GM18499 (cell line): Measurements from ENCODE around the gene TALDO1.

Experiments used
- ATAC-seq: cut with Tn5 transposase; IDR thresholded peaks from one replicate; pipeline ENCODE4 v1.9.1; 2021; ENCODE audit warnings: moderate number of reproducible peaks; ENCODE audit not compliant: insufficient read depth, unreplicated experiment

Gene TALDO1

DNA sequence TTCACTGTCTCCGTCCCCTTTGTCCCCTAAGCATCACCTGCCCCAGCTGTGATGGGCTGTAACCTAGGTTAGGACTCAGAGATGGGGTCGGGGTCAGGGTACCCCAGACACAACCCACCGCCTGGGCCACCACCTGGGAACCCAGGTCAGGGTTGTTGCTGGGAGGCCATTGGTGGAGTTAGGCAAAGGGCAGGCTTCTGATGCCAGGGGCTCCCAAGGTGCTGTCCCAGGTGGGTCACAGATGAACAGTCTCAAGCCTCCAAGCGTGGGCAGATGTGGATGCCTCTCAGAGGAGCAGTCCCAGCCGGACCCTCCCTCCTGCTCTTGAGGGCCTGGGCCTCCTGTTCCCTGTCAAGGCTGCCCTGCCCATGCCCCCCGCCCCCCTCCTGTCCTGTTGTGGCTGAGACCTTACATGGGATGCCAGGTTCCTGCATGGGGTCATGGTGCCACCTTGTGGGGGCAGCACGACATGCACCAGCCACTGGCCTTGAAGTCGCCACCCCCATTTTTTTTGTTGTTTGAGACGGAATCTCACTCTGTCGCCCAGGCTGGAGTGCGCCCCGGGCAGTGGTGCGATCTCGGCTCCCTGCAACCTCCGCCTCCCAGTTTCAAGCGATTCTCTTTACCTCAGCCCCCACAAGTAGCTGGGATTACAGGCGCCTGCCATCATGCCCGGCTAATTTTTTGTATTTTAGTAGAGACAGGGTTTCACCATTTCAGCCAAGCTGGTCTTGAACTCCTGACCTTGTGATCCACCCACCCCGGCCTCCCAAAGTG lies 17.9 kb downstream of the TALDO1 start:
- no peak for ATAC-seq

DNA sequence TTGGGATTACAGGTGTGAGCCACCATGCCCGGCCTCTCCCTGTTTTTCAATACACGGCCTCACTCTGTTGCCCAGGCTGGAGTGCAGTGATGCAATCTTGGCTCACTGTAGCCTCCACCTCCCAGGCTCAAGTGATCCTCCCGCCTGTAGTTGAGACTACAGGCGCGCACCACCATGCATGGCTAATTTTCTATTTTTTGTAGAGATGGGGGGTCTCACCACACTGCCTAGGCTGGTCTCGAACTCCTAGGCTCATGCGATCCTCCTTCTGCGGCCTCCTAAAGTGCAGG lies 18.5 kb downstream of the TALDO1 start:
- ATAC-seq, result no peak

DNA sequence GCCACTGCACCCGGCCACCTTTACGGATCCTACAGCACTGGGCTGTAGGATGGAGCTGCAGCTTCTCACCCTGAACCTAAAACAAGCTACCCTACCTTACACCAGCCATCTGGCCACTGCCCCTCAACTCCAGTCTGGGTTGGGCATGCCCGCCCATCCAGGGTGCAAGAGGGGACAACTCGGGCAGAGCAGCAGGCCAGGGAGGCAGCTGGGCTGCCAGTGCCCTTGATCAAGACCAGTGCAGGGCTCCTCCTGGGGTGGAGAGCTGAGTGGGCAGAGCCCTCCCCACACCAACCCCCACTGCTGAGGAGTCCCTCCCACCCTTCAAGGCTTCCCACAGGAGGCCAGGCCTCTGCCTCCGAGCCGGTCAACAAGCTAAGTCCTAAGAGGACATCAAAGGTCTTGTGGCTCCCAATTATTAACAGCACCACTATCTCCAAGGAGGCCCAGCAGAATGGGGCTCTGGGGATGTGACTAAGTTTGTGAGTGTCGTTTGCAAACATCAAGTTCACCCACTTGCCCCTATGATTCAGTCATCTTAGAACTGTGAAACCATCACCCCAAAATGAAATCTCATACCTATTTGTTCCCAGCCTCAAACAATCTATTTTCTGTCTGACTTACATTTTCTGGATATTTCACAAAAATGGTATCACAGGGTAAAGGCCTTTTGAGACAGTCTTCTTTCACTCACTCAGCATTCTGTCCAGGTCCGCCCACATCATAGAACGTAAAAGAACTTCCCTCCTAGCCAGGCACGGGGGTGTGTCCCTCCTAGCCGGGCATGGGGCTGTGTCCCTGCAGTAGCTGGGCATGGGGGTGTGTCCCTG lies 19.1 kb downstream of the TALDO1 start:
- ATAC-seq, result no peak

DNA sequence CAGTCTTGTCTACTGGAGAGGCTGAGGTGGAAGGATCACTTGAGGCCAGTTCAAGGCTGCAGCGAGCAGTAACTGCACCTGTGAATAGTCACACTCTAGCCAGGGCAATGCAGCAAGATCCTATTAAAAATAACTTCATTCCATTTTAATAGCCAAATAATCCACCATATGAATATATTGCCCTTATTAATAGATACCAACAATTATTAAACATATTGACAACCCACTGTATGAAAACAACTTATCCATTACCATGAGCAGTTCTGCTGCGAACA lies 19.6 kb downstream of the TALDO1 start:
- ATAC-seq, result no peak

DNA sequence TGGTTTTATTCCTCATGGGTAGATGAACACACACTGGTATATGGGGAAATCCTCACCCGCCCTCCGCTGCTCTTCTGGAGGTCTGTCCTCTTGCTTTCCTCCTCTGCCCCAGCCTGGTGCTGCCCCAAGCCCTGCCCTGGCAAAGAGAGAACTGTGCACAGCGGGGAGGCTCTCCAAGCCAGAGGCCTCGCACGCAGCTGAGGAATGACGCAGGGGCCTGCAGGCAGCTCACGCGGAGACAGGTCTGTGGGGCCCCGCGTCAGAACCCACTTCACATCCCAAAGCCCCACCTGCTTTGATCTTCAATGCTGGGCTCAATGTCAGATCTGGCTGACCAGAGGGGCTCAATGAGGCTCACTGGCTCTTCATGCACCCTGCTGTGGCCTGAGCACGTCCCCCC lies 20.0 kb downstream of the TALDO1 start:
- ATAC-seq, result no peak

DNA sequence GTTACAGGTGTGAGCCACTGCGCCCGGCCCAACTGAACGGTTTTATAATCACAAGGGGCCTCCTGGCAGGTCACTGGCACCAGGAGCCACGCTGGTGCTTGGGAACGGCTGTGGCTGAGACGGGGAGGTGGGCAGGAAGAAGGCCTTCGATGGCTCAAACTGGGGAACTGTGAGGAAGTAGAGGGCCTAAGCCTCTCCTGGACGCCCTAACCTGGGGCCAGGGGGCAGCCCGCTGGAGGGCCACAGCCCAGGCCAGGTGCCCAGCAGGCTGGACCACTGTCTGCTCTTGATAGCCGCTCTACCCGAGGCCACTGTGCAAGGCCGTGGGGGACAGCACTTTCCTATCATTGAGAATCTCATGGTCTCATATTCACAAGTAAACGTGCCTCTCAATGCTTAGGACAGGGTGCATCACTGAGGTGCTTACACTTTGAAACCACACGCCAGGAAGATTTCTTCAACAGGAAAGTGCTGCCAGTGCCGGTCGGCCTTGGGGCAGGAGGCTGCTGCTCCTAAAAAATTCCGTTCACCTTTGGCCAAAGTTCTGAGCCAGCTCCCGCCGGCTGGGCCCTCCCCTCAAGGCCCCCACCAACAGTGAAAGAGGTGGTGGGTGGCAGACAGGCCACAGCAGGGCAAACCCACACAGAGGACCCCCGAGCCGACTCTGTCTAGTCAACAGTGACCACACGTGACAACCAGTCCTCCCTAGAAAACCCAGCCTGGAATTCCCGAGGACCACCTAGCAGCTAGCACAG lies 22.8 kb downstream of the TALDO1 start:
- no peak for ATAC-seq

DNA sequence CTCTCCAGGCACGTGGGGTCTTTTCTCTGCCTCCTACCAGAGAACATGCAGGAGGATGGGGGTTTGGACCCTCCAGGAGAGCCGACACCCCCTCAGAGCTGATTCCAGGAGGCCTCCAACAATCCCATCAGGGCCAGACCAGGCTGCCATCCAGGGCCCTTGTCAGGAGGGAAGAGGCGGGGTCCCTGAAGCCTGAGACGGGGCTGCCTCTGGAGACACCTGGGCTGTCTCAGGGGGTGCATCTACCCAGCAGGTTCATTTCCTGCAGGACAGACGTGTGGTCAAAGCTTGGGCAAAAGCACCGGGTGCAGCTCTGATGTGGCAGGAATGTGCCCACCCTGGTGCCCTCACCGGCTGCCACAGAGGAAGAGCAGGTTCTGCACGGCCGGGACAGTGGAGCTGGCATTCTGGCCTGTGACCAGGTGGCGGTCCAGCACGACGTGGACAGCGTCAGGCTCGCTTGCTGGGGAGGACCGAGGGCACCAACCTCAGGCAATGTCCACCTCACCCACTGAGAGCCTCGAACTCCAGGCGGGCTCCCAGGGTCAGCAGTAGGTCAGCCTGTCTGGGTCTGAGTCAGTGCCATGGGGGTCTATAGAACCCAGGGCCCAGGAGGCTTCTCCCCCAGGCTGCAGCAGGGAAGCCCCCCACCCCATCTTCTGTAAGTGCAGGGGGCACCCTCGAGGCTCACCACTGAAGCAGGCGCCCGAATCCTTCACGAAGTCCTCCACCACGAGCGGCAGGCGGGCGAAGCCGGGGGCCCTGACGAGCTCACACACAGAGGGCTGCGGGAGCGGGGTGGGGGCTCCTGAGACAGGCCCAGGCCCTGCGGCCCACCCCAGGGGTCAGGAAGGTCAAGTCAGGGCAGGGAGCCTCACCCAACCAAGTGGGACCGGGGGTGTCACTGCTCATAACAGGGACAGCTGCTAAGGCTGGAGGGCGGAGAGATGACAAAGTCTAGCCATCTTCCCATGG lies 23.7 kb downstream of the TALDO1 start:
- no peak for ATAC-seq

DNA sequence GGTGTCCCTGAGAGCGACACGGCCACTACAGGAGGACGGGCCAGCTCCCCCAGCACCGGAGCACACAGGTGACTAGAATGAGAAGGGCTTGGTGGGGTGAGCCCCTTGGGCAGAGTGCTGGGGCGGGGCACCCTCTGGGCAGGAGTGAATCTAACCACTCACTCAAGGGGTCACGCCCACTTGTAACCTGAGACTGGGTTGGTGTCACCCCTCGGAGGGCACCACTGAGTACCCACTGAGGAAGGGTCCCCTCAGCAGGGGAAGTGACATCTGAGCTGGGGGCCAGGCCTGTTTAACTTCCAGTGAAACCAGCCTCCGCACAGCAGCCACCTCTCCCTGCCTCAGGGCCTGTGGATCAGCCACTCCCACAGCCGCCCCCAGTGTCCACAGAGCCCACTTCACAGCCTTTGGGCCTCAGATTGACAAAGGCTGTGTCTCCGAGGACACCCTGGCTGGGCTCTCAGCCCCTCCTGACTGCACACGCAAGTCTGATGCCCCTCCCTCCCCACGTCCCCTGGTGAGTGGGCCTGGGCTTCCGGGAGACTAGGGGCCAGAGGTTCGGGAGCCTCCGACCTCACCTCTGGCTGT lies 24.4 kb downstream of the TALDO1 start:
- ATAC-seq, result no peak

DNA sequence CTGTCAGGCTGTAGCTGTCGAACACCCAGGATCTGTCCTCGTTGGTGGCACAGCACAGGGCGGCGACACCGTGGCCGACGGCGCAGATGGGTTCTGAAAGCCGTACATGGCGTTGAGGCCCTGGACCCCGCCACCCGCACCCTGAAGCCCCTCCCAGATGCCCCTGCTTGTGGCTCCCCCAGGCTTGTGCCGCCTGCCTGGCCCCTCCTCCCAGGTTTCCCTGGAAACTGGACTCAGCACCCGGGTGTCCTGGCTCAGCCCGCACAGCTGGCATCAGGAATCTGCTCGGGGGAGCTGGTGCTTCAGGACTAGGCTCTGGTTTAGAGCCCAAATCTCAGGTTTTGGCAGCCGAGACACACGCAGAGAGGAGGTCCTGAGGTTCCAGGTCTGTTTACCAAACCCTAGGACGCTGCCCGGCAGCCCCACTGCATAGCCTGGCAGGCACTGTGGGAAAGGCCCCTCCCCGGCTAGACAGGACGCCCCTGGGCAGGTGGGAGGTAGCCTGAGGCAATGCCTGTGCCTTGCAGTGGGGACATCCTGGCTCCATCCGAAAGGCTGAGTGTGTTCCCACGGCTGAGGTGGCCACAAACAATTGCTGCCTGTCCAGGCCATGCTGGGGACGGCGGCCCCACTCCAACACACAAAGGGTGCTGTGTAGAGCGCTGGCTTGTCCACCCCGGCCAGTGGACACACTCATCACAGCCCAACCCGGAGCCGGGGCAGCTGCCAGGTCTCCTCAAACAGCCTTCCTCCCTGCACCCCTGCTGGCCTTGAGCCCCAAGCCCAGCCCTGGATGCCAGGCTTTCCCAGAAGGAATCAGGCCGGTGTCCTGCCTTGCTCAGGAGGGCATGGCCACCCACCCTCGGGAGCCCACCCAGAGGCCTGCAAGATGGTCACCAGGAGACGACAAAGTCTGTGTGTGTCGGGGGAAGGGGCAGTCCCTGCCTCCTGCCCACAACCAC lies 25.4 kb downstream of the TALDO1 start:
- ATAC-seq, result no peak

DNA sequence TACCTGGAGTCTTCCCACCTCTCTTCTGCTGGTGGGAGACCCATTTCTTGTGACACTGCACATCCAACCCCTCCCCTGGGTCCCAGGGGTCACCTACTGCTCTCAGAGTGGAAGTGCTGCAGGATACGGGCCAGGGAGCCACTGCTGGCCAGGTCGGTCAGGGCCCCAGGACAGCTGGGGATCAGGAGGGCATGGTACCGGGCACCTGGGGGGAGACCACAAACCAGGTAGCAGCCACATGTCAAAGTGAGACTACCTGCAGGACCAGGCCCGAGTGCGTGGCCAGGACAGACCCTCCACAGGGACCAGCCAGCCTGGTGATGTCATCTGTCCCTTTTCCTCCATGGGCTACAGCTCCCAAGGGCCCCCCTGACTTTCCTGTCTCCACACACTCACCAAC lies 26.2 kb downstream of the TALDO1 start:
- ATAC-seq, result no peak

DNA sequence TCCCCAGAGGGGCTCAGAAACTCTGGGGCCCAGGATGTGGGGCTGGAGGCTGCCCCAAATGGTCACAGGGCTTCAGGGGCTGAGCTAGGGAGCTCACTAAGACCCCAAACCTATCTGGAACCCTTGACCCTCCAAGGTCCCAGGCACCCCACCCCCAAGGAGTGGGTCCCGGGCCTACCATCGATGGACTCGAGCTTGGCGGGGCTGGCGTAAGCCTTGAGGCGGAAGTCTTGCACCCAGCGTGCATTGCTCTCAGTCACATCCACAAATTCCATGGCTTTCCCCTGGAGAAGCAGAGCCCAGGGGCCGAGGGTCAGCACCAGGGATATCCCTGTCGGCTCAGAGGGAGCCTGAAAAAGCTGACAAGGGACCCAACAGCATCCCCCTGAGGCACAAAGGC lies 26.6 kb downstream of the TALDO1 start:
- ATAC-seq, result no peak

DNA sequence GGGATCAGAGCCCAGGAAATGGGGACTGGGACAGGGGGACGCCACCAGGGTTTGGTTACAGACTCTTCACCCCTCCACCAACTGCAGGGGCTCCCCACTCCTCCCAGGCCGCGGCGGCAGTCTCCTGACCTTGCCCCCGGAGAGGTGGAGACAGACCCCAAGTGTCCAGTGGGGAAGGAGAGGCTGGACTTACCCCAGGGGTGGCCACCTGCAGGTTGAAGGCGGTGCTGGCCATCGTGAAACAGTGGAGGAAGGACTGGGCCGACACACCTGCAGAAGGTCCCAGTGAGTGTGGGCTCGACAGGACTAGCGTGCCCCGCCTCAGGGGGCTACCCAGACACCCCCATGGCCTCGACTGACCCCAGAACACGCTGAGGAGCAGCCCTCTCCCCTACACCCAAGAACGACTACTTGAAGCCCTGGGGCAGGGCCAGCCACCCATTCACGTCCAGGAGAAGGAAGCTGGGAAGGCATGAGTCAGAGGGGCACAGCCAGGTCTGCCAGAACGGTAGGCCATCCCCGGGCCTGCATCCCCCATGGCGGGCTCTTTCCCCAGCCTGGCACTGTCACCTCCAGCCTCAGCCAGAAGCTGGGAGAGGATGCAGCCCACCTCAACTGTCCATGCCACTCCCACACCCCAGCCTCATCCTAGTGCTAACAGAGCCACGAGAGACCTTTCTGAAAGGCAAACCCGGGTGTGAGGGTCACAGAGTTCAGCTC lies 27.8 kb downstream of the TALDO1 start:
- no peak for ATAC-seq

DNA sequence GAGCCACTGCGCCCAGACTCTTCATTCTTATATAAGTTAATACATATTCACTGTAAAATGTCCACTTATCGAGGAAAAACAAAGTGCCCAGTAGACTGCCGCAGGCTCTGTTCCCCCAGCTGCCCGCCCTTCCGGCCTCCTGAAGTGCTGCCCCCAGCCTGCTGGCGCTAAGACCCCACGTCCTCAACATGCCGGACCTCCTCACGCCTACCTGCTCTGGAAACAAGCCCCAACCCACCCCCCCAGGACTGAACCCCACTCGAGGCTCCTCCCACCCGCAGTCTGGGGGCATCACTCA lies 28.9 kb downstream of the TALDO1 start:
- no peak for ATAC-seq

DNA sequence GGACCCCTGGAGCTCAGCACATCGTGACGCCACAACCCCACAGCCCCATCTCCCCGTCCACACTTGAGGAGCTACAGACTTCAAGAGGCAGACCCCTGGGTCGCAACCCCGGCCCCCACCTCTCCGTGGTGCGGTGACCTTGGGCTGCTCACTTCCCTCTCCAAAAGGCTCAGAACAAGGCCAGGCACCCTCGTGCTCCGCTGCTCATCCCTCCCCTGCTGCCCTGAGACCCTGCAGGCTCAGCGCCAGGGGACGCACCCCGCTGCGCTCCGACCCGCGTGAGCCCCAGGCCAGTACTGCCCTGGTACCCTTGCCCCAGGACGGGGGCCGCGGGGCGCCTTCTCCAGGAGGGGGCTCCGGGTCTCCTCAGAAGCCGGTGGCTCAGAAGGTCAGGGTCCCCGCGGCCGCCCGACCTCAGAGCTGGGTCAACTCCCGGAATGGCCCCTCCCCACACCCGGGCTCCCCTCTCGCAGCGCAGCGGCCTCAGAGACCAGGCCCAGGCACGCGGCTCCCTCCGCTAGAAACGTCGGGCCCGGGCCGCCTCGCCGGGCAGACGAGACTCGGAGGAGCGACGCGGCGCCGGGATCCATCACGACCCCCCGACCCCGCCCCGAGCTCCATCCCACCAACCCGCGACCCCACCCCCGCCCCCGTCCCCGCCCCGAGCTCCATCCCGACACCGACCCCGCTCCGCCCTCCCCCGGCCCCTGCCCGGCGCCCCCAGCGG lies 29.5 kb downstream of the TALDO1 start:
- ATAC-seq, result no peak

DNA sequence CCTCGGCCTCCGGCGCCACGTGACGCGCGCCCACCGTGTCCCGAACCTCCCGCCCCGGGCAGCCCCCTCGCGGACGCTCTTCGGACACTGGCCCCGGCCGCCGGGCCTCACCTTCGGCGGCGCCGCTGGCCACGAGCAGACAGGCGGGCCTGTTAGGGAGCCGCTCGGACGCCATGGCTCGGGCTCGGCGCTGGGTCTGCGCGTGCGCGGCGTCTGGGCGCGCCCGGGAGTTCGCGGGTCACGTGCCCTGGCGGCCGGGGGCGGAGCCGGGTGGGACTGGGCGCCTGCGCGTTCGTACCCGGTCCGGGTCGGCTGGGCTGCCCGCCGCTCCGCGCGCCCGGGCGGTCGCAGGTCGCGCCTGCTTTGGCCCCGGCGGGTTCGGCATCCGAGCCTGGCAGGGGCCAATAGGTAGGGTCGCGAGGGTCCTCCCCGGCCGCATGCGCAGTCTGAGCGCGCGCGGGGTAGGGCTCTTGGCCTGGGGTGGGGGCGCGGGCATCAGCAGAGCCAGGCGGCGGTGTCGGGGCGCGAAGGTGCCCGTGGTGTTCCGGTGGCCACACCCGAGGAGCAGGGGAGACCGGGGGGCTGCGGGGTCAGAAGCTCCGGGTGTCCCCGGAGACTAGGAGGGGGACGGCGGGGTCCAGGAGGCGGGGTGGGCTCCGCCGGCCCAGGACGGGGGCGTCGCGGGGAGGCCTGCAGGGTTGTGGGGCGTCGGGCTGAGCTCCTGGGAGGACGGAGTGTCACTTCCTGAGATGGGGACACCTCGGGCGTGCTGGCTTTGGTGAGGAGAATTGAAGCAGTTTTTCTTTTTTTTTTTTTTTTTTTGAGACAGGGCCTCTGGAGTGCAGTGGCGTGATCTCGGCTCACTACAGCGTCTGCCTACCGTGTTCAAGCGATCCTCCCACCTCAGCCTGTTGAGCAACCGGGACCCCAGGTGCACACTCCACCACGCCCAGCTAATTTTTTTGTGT lies 30.3 kb downstream of the TALDO1 start, which contains the start of gene GATD1:
TSS of gene GATD1 (minus strand) at position 200 of the 968 bp plus-strand sequence. CDS start at position 175, 25 bp downstream.
- ATAC-seq, result no peak
